Measurements from ENCODE around the gene DNAJA4.
"Not testable (repeated sequence)": the region's sequence is repeated elsewhere in the genome, so short reads cannot be mapped to it uniquely, and the experiment has no call there.

DNAJA4 gene

DNA sequence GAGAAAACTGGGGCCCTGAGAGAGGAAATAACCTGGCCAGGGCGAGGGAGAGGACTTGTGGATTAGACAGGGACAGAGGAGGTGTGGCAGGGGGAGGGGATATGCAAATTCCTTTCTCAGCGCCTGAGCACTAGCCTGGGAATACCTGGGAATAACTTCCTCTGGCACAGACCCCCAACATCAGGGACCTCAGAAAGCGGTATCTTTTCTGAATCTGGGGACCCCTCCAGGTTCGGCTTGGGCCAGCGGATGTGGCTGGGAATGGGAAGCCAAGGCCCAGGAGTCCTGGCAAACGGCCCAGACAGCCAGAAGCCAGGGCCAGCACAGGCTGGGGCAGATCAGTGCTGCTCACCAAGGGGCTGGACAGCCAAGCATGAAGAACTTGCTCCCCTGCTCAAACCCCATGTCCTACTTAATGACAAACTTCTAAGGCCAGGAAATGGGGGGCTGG is 20.8 kb upstream of the DNAJA4 start:
- DNase-seq (ENCODE audit: extremely low read depth in 1 of 2, low read depth in 1 of 2), result no peak

DNA sequence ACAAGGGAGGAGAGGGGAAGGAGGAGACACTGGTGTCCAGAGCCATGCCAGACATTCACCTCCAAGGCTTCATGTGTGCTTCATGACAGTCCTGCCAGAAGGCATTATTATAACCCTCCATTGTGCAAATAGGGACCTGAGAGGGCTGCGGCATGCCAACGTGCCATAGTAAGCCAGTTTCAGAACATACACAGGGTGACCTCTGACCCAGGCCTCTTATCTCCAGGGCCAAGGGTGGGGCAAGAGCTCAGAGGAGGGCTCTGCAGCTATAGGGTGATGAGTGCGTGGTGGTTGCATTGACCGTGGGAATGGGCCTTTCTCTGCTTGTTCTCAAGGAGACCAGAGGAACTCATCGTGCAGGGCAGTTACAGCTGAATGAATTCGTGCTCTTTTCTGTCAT is 20.3 kb upstream of the DNAJA4 start:
- no peak for DNase-seq (ENCODE audit: extremely low read depth in 1 of 2, low read depth in 1 of 2)

DNA sequence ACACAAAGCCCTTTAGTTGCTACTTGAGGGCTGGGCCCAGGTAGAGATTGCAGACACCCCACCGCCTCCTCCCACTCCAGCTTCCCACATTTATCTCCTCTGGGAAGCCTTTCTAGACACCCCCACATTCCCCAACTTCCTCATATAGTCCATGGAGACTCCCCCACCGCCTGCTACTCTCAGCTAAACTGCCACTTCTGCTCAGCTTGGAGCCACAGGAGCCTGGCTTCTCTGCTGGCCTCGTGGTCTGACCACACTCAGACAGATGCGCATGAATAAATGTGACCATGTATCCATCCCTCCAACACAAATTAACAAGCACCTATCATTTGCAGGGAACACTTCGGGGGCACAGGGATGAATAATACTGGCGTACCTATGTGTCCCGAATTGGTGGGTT is 19.5 kb upstream of the DNAJA4 start:
- DNase-seq (ENCODE audit: extremely low read depth in 1 of 2, low read depth in 1 of 2), result no peak

DNA sequence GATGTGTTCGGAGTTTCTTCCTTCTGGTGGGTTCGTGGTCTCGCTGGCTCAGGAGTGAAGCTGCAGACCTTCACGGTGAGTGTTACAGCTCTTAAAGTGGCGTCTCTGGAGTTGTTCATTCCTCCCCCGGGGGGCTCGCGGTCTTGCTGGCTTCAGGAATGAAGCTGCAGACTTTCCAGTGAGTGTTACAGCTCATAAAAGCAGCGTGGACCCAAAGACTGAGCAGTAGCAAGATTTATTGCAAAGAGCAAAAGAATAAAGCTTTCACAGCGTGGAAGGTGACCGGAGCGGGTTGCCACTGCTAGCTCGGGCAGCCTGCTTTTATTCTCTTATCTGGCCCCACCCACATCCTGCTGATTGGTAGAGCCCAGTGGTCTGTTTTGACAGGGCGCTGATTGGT is 19.0 kb upstream of the DNAJA4 start:
- DNase-seq (ENCODE audit: extremely low read depth in 1 of 2, low read depth in 1 of 2), result not testable (repeated sequence)

DNA sequence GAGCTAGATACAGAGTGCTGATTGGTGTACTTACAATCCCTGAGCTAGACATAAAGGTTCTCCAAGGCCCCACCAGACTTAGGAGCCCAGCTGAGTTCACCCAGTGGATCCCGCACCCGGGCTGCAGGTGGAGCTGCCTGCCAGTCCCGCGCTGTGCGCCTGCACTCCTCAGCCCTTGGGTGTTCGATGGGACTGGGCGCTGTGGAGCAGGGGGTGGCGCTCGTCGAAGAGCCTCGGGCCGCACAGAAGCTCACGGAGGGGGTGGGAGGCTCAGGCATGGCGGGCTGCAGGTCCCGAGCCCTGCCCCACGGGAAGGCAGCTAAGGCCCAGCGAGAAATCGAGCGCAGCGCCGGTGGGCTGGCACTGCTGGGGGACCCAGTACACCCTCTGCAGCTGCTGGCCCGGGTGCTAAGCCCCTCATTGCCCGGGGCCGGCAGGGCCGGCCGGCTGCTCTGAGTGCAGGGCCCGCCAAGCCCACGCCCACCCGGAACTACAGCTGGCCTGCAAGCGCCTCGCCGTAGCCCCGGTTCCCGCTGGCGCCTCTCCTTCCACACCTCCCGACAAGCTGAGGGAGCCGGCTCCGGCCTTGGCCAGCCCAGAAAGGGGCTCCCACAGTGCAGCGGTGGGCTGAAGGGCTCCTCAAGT is 18.3 kb upstream of the DNAJA4 start:
- DNase-seq (ENCODE audit: extremely low read depth in 1 of 2, low read depth in 1 of 2), result not testable (repeated sequence)

DNA sequence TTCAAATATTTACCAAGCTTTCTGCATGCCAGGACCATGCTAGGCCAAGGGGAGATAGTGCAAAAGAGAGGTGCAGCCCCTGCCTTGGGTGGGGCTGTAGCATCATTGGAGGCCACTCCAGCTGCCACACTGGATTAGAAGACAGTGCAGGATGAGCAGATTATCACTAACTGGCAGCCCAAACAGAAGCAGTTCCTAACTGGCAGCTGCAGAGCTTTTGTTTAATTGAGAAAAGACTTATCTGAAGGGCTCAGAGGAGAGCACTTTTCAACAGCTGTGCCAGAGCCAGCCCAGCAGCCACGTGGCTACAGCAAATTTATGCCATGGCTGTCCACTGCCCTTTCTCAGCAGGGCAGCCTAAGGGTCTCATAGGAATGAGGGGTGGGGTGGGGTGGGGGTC is 16.5 kb upstream of the DNAJA4 start:
- DNase-seq (ENCODE audit: extremely low read depth in 1 of 2, low read depth in 1 of 2), result no peak

DNA sequence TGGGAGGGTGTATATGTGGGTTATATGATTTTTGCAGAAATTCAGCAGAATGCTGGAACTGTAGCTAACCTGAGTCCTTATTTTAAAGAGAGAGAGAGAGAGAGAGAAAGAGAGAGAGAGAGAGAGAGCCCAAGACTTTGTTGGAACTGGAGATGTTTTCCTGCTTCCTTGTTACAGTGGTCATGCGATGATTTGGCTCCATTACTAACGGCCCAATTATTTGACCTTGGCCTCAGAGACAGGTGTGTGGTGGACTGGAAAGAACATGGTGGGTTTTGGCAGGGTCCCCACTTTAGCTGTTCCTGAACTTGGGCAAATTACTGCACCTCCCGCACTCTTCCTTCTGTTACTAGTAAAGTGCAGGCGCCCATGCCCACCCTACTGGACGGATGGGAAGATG is 15.2 kb upstream of the DNAJA4 start:
- no peak for DNase-seq (ENCODE audit: extremely low read depth in 1 of 2, low read depth in 1 of 2)

DNA sequence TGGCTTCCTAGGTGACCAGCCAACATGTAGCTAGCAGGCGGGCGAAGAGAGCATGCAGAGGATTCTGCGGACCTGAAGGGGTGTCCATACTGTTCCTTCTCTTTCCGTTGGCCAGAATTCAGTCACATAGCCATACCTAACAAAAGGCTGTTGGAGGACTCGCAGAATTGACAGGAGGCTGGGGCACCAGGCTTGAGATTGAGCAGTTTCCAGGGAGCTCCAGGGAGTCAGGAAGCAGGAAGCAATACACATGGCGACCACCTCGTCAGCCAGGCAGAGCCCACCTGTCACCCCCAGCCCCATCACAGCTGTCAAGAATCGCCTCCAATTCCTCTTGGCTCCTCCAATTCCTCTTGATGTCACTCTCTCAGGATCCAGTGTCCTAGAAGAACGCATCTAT is 13.2 kb upstream of the DNAJA4 start:
- DNase-seq (ENCODE audit: extremely low read depth in 1 of 2, low read depth in 1 of 2), result no peak

DNA sequence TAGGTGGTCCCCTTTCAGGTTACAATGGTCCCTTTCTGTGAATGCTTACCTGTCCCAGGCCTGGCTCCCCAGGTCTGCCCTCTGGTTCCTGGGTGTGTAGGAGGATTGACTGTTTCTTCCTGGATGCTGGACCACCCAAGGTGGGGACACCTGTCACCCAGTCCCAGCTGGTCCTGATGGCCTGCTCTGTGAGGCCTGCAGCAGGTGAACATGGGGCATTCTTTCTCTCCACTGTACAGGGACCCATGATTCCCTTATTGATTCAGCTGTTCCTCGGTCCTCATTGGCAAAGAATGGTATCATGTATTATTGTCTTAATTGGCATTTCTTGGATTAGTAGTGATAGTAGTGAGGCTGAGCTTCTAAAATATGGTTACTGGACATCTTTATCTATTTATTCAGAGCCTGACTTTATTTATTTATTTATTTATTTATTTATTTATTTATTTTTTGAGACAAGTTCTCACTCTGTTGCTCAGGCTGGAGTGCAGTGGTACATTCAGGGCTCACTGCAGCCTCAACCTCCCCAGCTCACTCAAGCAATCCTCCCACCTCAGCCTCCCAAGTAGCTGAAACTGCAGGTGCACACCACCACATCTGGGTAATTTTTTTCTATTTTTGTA is 8.8 kb upstream of the DNAJA4 start:
- DNase-seq (ENCODE audit: extremely low read depth in 1 of 2, low read depth in 1 of 2), result no peak

DNA sequence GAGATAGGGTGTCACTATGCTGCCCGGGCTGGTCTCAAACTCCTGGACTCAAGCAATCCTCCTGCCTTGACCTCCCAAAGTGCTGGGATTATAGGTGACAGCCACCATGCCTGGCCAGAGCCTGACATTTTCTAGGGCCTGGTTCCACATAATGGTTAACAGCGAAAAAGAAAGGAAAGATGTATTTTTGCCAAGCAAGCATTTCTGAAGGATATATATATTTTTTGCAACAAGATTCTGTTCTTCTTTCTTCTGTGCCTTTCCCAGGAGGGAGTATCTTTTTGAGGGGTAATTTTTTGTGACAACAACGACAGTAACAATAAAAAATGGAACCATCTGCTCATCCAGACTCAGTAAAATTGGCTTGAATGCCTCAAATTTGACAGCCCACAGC is 8.3 kb upstream of the DNAJA4 start:
- DNase-seq (ENCODE audit: extremely low read depth in 1 of 2, low read depth in 1 of 2), result no peak

DNA sequence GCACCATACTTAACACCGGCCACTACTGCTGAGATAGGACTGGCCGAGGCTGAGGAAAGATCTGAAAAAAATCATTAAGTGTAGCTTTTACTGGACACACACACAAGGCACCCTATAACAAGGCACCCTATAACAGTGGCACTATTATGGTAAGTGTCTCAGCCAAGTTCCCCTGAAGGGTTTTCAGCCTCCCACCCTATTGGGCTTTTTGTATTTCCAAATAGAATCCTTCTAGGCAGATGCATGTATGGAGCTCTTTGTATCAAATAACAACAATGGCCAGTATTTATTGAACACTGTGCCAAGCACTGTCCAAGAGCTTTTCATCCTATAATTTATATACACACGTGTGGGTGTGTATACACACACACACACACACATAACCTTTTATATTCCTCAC is 6.7 kb upstream of the DNAJA4 start:
- DNase-seq (ENCODE audit: extremely low read depth in 1 of 2, low read depth in 1 of 2), result no peak

DNA sequence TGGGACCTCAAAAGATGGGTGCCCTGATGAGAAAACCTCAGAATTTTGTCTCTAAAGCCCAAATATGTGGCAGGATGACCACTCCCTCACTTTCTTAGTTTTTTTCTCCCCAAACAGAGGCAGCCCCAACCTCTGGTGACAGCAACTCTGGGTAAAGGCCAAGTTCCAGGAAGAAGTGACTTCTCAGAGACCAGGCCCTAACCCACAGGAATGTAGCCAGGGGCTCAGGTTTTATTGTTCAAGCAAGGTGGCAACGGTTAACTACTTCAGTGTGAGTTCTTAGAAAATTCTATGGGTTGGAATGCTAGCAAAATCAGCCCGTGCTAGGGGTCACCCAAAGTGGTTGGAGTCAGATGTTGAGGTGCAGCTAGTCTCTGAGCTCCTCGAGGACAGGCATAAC is 5.1 kb upstream of the DNAJA4 start:
- DNase-seq (ENCODE audit: extremely low read depth in 1 of 2, low read depth in 1 of 2), result no peak

DNA sequence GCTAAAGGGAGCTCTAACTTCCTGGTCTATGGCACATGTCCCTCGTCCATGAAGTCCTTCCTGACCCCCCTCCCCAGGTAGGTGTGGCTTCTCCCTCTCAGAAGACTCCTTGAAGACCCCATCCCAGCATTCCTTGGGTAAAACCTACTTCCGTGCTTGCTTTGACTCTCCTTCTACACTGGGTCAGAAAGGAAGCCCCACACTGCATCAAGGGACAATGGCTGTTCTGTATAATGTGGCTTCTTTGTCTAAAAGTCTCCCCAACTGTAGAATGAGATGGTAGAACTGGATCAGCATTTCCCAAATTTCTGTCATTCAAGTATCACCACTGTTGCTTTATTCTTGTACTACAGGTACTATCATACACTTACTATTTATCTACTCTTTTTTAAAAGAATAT is 3.9 kb upstream of the DNAJA4 start:
- DNase-seq (ENCODE audit: extremely low read depth in 1 of 2, low read depth in 1 of 2), result no peak

DNA sequence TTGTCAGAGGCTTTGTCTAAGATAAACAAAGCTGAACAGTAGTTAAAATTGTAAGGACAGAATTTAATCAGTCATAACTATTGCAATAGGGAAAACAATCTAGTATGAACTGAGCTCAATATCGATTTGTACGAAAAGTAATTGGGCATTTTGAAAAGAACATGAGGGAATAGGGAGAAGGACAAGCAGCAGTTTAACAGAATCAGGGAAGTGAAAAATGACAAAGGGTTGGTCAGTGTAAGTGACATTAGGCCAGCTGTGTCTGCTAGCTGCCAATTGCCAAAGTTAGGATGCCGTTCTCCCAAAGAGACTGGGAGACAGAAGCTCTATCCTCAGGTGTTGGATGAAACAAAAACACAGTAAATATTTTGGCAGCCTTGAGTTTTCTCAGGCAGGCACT is 3.3 kb upstream of the DNAJA4 start:
- no peak for DNase-seq (ENCODE audit: extremely low read depth in 1 of 2, low read depth in 1 of 2)

DNA sequence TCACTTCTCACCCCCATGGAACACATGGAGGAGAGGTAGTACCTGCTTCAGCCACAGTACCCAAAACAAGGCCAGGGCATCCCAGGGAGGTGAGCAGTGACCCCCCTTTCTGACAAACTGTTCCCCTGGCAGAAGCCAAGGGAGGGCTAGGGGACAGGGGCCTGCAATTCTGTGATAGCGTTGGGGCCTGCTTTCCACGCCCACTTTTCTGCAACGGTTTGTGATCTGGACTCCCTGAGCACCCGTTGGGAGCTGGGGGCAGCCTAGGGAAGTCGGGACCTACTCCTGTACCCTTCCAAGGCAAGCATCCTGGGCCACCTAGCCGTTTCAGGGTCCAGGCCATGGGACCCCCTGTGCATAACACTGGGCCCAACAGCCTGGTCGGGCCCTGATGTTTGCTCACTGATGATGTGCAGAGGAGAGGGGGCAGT is 996 bp upstream of the DNAJA4 start:
- no peak for DNase-seq (ENCODE audit: extremely low read depth in 1 of 2, low read depth in 1 of 2)

DNA sequence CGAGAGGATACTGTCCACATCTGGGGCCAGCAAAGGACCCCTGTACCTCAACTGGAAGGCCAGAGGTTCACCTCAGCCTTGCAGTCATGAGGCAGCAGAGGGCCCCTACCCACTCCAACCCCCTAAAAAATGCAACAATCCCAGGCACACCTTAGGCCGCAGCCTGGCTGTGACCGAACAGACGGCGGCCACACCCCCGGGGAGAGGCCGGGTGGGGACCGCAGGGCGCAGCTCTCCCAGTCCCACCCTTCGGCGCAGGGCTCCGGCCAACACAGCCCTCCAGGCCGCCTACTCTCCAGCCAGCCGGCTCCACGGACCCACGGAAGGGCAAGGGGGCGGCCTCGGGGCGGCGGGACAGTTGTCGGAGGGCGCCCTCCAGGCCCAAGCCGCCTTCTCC is 457 bp upstream of the DNAJA4 start:
- no peak for DNase-seq (ENCODE audit: extremely low read depth in 1 of 2, low read depth in 1 of 2)

DNA sequence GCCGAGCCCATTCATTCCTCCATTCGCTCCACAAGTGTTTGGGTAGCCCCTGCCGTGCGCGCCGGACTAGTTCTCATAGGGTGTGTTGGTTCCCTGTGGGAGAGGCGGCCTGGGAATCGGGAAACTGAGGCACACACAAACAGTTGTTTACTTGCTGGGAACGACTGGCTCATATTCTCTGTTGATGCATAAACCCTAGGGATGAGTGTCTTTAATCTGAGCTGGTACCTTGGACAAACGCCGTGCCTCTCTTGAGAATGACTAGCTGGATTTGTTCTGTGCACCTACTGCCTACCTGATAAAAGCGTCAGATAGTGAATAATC is 737 bp downstream of the DNAJA4 start:
- DNase-seq (ENCODE audit: extremely low read depth in 1 of 2, low read depth in 1 of 2), result no peak

DNA sequence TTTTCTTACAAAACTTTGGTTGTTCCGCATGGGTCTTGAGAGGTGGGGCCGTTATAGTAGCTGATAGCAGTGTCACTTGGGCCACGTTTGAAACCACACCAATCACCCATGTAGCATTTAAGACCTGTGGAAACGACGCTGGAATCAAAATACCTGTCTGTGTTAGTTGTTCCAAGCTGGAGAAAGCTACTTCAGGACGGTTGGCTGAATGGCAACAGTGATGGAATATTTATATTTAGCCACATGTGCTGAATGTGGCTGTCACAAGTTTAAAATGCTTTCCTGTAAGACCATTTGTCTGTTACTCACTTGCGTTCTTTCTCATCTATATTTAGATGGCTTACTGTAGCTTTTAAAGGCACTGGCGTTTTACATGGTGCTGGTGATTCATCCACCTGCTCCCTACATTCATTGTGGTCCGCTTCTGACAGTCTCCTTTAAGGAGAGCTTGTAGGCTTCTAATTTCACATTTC is 1.4 kb downstream of the DNAJA4 start:
- no peak for DNase-seq (ENCODE audit: extremely low read depth in 1 of 2, low read depth in 1 of 2)

DNA sequence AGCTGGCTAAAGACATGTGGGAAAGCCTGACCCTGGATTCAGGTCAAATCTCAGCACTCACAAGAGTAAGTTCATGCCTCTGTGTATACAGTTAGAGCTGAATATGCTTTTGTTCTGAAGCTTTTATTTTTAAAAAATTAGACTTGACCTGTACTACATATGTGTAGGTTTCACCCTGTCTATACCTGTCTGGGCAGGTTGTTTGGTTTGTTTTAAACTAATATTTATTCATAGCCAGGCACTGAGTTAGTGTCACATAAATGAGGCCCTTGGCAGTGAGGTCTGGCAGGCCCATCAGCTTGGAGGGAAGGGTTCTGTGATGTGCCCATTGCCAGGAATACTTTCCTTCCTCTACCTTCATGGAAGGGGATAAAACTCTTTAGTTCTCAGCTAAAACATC is 1.9 kb downstream of the DNAJA4 start:
- DNase-seq (ENCODE audit: extremely low read depth in 1 of 2, low read depth in 1 of 2), result no peak

DNA sequence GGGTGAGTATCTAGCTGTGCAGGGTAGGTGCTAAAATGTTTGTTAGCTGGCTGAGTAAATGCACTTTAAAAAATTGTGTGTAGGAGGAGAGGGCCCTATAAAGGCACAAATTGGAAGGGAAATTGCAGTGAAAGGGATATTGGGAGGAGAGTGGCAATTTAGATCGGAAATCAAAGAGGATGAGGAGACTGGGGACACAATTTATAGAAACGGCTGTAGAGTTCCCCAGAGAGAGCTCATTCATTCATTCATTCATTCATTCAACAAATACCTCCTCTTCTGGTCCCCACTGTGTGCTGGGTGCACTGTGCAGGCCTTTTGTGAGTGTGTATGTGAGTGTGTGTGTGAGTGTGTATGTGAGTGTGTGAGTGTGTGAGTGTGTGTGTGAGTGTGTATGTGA is 2.4 kb downstream of the DNAJA4 start:
- DNase-seq (ENCODE audit: extremely low read depth in 1 of 2, low read depth in 1 of 2), result no peak

DNA sequence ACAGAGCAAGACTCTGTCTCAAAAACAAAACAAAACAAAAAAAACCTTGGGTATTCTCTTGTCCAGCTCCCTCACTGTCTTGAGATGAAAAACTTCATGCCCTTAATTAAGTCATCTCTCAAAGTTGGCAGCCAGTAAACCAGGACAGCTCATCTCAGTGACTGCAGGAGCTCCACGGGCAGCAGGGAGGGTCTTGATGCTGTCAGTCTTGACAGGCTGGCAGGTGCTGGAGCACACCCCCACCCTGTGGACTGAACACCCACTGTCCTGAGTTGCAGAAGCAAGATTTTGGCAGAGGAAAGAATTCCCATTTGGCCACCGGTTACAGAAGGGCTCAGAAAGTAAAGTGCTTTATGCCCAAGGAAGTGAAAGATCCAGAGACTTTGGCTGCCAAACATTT is 8.0 kb downstream of the DNAJA4 start:
- DNase-seq (ENCODE audit: extremely low read depth in 1 of 2, low read depth in 1 of 2), result no peak

DNA sequence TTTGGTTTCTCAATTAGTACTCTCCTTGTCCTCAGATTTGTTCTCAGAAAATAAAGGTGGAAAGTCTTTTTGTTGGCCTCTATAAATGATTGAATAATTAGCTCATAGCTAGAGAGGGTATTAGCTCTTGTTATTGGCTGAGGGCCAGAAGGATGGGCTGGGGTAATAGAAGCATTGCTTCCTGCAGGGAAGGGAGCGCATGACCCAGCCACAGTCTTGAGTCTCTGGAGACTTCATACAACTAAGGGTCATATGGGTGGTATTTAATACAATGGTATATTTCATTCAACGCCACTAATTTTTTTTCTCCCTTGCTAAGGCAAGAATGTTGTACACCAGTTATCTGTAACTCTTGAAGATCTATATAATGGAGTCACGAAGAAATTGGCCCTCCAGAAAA is 8.4 kb downstream of the DNAJA4 start:
- DNase-seq (ENCODE audit: extremely low read depth in 1 of 2, low read depth in 1 of 2), result no peak

DNA sequence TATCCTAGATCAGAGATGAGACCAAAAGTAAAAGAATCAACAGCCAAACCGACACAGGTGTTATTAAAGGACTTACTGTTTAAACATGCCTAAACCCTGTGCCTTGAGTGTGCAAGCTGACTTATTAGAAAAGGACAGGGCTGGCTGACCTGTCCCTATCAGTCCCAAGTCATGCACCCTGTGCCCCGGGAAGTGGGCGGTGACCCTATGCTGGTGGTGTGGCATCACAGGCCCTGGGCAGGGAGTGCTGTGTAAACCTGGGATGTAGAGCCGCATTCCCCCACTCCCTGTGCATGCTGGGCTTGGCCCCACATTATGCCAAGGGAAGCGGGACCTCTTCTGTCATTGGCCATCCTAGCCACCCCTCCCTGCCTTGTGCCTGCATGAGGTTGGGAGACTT is 10.6 kb downstream of the DNAJA4 start:
- DNase-seq (ENCODE audit: extremely low read depth in 1 of 2, low read depth in 1 of 2), result no peak

Data from activated CD8-positive, alpha-beta memory T cell treated with anti-CD3 and anti-CD28 coated beads for 1 hour (primary cell).